Colonic mucosa (tissue), 4 donors: ENCODE results near the gene GPC5. TPM values are rescaled to one million over a fixed set of nuclear protein-coding genes. Genes with fewer than 3 reads are reported as not detected.

Experiments used
- DNase-seq: peaks from one replicate; pipeline ENCODE4 v3.0.0-alpha.2; 2020
- H3K27ac ChIP-seq: fragments of 200-600 bp; one replicate; pipeline ENCODE4 v1.8.0; 2021
- H3K27me3 ChIP-seq: fragments of 200-600 bp; one replicate; pipeline ENCODE4 v1.8.0; 2021
- H3K36me3 ChIP-seq: fragments of 200-600 bp; one replicate; pipeline ENCODE4 v1.8.0; 2021
- H3K4me1 ChIP-seq: fragments of 200-600 bp; one replicate; pipeline ENCODE4 v1.8.0; 2021; ENCODE audit warnings: mild to moderate bottlenecking
- H3K4me3 ChIP-seq: fragments of 200-600 bp; one replicate; pipeline ENCODE4 v1.8.0; 2021
- H3K9ac ChIP-seq, 2 donors: one replicate each; pipeline ENCODE4 v1.7.0; 2013; ENCODE audit warnings: control low read depth in 2 of 2, low read depth in 2 of 2, low read length in 2 of 2
- H3K9me3 ChIP-seq: fragments of 200-600 bp; one replicate; pipeline ENCODE4 v1.8.0; 2021
- intact Hi-C: fragments of 100-400 bp; cut with DNase I; formaldehyde crosslinking; loops from one replicate; pipeline ENCODE4 v1.14.1; 2022
- total RNA-seq, 2 donors: library from RNA; stranded (reverse); fragmentation: NEBNext Ultra II Directional in 1 of 2; extraction: Animal tissue kit (Norgen Biotek cat#: 25700) in 1 of 2; gene quantifications; one replicate each; pipeline ENCODE4 v1.2.1, GENCODE V29; 2021
- TF ChIP-seq, protein P1 (sequence below): fragments of 200-600 bp; IDR thresholded peaks from one replicate; pipeline ENCODE4 v1.8.0; 2022; ENCODE audit warnings: antibody characterized with exemption, mild to moderate bottlenecking
- donor health status: healthy.
- donor health status: DM: no; HTN: no; CAD: no.
- donor health status: DM: no; HTN: no; CAD: no.

Gene GPC5
- total RNA-seq, 2 donors from 2014 or later = 0.42 TPM; not detected in 1

DNA sequence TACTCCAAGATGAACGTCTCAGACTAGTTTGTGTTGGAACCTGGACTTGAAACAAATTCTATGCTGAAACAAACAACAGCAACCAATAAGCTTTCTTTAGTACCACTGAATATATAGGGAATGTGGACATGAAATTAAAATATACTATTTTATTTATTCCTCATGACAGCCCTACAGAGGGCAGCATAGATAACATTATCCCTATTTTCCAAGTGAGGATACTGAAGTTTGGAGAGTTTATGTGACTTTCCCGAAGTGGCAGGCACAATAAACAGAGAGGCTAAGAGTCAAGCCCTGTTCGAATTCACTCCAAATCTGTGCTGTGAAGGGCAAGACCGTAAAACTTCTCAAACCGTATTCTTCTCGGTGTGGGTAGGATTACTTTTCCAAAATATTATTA, 1318.3 kb downstream of the GPC5 start:
- TF ChIP-seq, protein P1, sequence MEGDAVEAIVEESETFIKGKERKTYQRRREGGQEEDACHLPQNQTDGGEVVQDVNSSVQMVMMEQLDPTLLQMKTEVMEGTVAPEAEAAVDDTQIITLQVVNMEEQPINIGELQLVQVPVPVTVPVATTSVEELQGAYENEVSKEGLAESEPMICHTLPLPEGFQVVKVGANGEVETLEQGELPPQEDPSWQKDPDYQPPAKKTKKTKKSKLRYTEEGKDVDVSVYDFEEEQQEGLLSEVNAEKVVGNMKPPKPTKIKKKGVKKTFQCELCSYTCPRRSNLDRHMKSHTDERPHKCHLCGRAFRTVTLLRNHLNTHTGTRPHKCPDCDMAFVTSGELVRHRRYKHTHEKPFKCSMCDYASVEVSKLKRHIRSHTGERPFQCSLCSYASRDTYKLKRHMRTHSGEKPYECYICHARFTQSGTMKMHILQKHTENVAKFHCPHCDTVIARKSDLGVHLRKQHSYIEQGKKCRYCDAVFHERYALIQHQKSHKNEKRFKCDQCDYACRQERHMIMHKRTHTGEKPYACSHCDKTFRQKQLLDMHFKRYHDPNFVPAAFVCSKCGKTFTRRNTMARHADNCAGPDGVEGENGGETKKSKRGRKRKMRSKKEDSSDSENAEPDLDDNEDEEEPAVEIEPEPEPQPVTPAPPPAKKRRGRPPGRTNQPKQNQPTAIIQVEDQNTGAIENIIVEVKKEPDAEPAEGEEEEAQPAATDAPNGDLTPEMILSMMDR = no peak
- no peaks in the 10 kb centered on the region for H3K36me3 ChIP-seq
- no peak overlapping the region for H3K9ac ChIP-seq
- DNase-seq = no peak
- H3K9me3 ChIP-seq = no peaks in the 10 kb centered on the region
- H3K27me3 ChIP-seq = no peaks in the 10 kb centered on the region
- intact Hi-C loops = no loop called here
- no peaks in the 10 kb centered on the region for H3K4me1 ChIP-seq
- no peak overlapping the region for H3K4me3 ChIP-seq
- H3K27ac ChIP-seq = no peak overlapping the region

DNA sequence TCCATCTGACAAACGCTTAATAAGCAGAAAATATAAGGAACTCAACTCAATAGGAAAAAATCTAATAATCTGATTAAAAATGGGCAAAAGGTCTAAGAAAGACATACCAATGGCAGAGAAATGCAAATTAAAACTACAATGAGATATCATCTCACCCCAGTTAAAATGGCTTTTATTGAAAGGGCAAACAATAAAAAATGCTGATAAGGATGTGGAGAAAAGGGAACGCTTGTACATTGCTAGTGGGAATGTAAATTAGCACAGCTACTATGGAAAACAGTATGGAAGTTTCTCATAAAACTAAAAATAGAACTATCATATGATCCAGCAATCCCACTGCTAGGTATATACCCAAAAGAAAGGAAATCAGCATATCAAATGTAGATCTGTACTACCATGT, 1319.4 kb downstream of the GPC5 start:
- Histone ChIP-seq H3K4me1 (no peaks in the 10 kb centered on the region), H3K9me3 (no peaks in the 10 kb centered on the region), H3K4me3 (no peak overlapping the region), H3K27ac (no peak overlapping the region), H3K27me3 (no peaks in the 10 kb centered on the region), H3K9ac (no peak overlapping the region), H3K36me3 (no peaks in the 10 kb centered on the region)
- TF ChIP-seq, protein P1 = no peak
- intact Hi-C loops = no loop called here
- no peak for DNase-seq

DNA sequence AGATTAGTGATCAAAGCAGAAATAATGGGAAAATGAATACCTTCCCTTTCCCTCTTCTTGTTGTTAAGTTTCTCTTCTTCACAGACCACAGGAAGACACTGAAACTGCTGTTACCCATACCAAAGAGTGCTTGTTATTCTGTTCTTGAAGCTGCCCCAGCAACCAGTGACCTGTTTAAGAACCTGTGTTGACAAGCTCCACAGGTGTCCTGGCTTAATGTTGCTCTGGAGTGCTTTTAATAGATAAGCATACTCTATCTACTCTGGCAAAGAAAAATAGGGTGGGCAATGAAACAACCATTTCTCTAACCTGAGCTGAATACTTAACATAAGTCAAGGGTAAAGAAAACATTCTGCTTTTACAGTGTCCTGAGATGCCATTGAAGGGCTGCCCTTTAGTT, 1321.4 kb downstream of the GPC5 start:
- no peak for DNase-seq
- H3K9me3 ChIP-seq = no peaks in the 10 kb centered on the region
- TF ChIP-seq, protein P1 = no peak
- no peak overlapping the region for H3K27ac ChIP-seq
- no peak overlapping the region for H3K4me3 ChIP-seq
- H3K4me1 ChIP-seq = no peaks in the 10 kb centered on the region
- H3K27me3 ChIP-seq = no peaks in the 10 kb centered on the region
- H3K9ac ChIP-seq = no peak overlapping the region
- intact Hi-C loops = no loop called here
- no peaks in the 10 kb centered on the region for H3K36me3 ChIP-seq

DNA sequence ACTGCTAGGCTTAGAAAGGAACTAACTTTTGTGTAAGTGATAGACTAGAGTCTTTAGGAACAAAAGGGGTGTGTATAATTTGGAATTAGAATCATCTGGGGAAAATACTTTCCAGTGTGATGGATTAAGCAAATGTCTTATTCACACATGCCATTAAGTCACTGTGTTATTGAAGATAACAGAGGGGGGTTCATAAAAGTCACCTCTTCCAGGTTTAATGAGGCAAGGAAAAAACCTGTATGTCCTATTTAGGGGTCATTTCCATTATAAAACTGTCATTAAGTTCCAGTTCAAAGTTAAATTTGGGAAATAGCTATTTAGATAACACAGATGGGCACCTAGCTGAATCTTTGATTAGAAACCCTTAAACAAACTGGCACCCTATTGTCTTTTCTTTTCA, 1323.2 kb downstream of the GPC5 start:
- H3K27me3 ChIP-seq = no peaks in the 10 kb centered on the region
- H3K4me3 ChIP-seq = no peak overlapping the region
- H3K9me3 ChIP-seq = no peaks in the 10 kb centered on the region
- intact Hi-C loops = no loop called here
- no peaks in the 10 kb centered on the region for H3K4me1 ChIP-seq
- no peak for DNase-seq
- H3K36me3 ChIP-seq = no peaks in the 10 kb centered on the region
- TF ChIP-seq, protein P1 = no peak
- no peak overlapping the region for H3K9ac ChIP-seq
- H3K27ac ChIP-seq = no peak overlapping the region

DNA sequence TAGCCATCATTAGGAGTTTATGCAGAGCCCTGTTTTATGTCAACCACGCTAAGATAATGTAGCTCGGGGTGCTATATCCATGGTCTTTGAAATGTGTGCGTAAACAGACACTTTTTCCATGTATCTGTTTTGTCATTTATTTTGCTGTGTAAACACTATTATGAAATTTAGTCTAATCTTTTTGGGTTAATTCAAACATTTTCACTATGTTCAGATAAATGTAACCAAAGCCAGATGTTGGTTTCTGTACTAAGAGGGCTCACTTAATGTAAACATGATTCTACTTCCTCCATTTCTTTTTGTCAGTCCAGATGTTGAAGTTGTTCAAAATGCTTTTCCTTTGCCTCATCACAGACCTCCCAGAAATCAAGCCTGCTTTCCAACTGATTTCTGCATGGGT, 1328.7 kb downstream of the GPC5 start:
- no peak overlapping the region for H3K4me3 ChIP-seq
- no peak overlapping the region for H3K27ac ChIP-seq
- no peaks in the 10 kb centered on the region for H3K9me3 ChIP-seq
- H3K27me3 ChIP-seq = no peaks in the 10 kb centered on the region
- intact Hi-C loops = no loop called here
- H3K9ac ChIP-seq = no peak overlapping the region
- no peaks in the 10 kb centered on the region for H3K36me3 ChIP-seq
- DNase-seq = no peak
- no peaks in the 10 kb centered on the region for H3K4me1 ChIP-seq
- TF ChIP-seq, protein P1 = no peak

DNA sequence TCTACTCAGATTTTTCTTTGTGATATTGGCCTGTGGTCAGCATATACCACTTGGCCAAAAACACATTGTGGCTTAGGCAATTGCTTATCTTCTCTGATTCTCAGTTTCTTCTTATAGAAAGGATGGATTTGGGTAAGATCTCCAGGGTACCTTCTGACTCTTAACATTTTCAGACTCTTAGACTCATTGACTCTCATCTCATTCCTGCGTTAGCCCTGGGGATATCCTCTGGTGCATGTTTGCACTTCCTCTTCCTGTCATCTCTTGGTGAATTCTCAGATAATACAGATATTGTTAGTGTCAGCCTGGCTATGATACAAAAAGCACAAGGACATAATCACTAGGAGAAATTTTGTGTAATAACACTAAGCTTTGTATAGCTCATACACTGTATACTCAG, 1335.6 kb downstream of the GPC5 start:
- DNase-seq = no peak
- Histone ChIP-seq H3K9ac (no peak overlapping the region), H3K4me3 (no peak overlapping the region), H3K36me3 (no peaks in the 10 kb centered on the region), H3K9me3 (no peaks in the 10 kb centered on the region), H3K27ac (no peak overlapping the region), H3K4me1 (no peaks in the 10 kb centered on the region), H3K27me3 (no peaks in the 10 kb centered on the region)
- intact Hi-C loops = no loop called here
- TF ChIP-seq, protein P1 = no peak
